NK-92 treated with Interleukin-12 subunit alpha and Interleukin-12 subunit beta, amount 100 ng/mL, for 24 hours (cell line): ENCODE data around the gene KRT76.
"Not testable (repeated sequence)": the region's sequence is repeated elsewhere in the genome, so short reads cannot be mapped to it uniquely, and the experiment has no call there.

Experiments used
- DNase-seq: peaks from one replicate; lab custom pipeline; 2025; lab: John Stamatoyannopoulos, UW

Gene KRT76

DNA sequence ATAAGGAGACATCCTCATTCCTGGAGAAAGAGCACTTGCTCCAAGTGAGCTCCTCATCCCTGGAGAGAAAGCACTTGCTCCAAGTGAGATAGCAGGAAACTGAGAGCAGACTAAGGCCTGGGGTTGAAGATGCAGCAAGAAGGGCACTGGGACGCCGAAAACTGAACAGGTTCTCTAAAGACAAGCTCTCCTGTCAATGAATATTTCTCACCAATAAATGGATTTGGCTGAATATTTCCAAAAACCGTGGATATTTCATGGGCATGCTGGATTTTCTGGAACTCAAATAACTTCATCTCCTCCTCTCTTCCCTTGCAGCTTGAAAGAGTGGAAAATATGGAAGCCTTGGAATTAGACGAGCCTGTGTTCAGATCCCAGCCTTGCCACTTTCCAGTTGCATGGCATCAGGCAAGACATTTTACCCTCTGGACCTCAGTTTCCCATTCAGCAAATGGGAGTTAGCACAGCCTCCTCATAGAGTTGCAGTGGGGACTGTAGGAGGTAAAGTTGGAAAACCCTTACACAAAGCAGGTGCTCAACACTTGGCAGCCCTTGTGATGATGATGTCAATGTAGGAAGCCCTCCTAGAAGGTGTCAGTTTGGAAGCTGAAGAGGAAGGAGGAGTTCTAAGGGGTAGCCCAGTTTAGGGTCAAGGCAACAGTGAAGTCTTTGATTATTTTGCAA, 4.4 kb upstream of the KRT76 start:
- DNase-seq, result no peak

DNA sequence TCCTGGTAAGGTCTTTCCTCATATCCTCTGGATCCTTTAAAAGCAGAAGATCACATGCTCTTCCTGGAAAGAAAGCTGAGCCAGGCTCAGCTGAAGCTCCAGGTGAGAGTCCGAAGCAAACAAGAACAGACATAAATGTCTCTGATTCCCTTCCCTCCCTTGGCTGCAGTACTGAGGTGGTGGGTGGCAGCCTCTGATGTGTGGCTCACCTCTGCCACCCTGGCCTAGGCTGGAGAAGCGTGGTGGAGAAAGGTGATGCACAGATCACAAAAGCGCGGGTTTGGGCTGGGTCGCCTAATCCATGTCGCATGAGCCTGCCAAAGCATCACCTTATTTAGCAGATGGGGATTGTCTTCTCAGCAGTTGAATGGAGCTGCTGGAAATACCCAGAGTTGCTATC, 2.8 kb upstream of the KRT76 start:
- DNase-seq, result no peak

- no peak for DNase-seq
Observed at GRCh38 chr12:52778833-52779232, 1.7 kb upstream of the KRT76 start.

DNA sequence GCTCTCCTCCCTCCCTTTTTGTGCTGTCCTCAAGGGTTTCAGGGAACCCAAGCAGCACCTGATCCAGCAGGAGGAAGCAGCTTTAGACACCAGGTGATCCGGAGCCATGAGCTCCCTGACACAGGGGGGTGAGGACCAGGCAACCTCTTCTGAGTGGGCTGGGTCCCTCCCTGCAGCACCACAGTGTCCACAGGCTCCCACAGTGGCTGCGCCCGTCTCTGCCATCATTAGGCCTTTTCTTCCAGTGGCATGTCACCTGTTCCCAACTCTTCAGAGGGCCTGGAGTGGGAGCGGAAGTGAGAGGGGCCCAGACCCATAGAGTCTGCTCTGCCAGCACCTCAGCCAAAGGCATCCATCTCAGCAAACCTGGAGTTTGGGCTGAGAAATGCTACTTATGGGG, 421 bp upstream of the KRT76 start:
- DNase-seq, result no peak

DNA sequence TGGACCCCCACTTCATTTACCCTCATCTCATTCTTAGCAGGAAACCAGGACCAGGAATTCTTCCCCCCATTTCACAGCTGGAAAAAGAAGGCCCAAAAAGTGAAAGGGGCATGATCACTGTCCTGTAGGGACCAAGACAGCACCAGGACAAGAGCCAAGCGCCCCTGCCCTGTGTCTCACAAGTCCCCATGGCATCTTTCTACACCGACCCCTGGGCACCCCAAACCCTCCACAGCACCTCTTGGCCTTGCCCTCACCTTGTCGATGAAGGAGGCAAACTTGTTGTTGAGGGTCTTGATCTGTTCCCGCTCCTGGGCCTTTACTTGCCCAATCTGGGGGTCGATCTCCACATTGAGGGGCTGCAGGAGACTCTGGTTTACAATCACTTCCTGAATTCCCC, 710 bp downstream of the KRT76 start:
- DNase-seq, result no peak

- DNase-seq, result no peak
Observed at GRCh38 chr12:52774629-52775250, 2.4 kb downstream of the KRT76 start.

- no peak for DNase-seq
Observed at GRCh38 chr12:52772772-52773171, 4.4 kb downstream of the KRT76 start.

- no peak for DNase-seq
Observed at GRCh38 chr12:52772188-52772587, 5.0 kb downstream of the KRT76 start.

GRCh38 chr12:52771505-52771904, 5.6 kb downstream of the KRT76 start:
- no peak for DNase-seq

- no peak for DNase-seq
Observed at GRCh38 chr12:52771088-52771487, 6.1 kb downstream of the KRT76 start.

DNA sequence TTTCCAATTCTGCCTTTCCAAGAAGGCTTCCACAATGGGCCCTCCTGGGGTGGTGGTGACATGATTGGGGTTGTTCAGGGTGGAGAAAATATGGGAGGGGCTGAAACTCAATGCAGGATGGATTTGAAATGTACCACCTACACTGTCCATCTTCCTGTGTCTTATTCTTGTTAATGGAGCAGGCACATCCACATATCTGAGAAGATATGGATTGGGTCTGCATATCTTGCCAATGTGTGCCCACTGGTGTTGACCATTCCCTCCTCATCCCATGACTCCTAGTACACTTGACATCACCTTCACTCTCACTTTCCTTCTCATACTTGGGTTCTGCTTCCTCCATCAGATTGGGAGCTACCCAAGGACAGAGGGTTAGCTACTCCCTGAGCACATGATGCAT, 7.2 kb downstream of the KRT76 start:
- DNase-seq, result no peak

GRCh38 chr12:52769354-52769753, 7.8 kb downstream of the KRT76 start:
- no peak for DNase-seq

DNA sequence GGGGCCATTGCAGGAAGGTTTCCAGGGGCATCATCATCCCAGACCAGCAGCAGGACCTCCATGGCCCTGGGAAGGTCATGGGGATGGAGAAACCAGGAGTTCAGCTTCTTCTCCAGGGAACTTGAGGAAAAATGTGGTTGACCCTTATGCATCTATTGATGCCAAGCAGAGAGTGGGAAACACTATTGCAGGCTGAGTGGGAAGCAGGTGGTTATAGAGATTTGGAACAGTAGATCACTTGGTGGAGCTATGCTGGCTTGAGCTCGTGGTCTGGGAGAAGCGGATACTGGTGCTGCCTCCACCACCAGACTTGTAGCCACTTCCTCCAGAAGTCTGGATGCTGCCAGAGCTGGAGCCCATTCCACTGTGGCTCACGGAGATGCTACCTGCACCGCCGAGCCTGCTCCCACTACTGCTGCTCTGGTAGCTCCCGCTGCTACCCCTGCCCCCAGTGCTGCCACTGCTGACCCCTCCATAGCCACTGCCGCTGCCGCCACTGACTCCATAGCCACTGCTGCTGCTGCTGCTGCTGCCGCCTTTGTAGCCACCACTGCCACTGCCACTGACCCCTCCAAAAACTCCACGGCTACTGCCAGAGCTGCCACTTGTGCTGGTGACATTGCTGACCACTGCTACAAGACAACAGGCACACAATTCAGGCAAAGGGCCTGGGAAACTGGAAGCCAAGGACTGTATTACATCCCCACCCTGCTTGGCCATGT, 8.5 kb downstream of the KRT76 start:
- no peak for DNase-seq

- no peak for DNase-seq
Observed at GRCh38 chr12:52767427-52767826, 9.7 kb downstream of the KRT76 start.

DNA sequence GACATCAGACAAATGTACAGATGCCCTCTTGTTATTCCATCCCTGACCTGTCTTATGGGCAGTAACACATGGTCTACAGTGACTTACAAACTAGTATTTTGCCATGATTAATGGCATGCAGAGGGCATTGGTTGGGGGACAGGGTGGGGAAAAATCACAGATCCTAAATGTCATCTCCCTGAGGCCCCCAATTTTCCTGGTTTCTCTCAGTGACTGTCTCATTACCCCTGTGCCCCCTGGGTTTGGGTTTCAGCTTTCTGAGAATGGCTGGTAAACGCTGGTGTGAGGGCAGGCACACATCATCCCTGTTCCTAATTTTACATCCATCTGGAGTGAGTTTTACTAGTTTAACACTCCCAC, 10.1 kb downstream of the KRT76 start:
- DNase-seq, result no peak

DNA sequence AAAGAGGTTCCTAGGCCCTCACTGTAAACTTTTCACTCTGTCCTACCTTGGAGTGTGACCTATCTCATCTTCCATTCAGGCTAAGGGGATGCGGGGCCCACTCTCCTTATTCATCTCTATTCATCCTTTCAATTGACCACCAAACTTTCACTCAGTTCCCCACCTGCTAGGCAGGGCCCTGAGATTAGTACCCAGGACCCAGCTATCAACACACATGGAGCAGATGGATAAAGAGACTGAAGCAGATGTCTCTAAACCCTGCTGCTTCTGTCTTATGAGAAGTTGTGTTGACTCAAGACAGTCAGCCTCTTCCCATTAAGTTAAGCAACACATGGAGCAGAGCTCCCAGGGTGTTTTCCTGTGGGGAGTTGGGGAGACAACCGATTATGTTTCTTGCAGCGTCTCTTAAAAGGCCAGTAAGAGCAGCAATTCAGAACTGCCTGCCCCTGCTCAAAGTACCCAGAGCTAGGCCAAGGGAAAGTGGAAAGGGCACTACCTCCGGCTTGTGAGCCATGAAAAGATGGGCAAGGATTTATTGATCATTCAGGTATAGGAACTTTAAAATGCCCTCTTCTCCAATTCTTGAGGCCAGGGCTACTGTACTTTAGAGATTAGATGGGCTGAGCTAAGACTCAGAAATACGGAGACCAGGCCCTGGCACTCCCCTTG, 10.7 kb downstream of the KRT76 start:
- DNase-seq, result no peak

- DNase-seq, result no peak
Observed at GRCh38 chr12:52765702-52766101, 11.4 kb downstream of the KRT76 start.

GRCh38 chr12:52763991-52764390, 13.2 kb downstream of the KRT76 start:
- DNase-seq, result no peak

DNA sequence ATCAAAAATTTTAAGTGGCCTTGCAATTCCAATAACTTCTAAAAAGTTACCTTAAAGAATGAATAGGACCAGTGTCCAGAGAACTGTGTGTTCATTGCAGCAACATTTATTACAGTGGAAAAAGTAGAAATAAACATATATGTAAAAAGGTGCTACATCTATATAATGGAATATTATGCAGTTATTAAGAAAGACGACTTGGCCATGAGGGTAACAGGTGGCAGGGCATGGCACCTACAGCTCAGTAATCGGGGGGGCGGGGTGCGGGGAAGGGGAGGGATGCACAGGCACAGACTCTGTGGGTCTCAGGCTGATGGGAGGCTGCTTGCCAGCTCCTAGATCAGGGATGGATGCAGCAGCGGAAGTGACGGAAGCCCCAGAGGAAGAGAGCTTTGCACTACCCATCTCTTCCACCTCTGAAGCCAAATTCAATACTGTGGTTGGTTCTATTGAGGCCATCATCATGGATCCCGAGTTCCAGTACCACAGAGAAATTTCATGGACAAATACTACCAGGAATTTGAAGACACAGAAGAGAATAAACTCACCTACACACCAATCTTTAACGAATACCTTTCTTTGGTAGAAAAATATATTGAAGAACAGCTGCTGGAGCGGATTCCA, 14.0 kb downstream of the KRT76 start:
- no peak for DNase-seq

DNA sequence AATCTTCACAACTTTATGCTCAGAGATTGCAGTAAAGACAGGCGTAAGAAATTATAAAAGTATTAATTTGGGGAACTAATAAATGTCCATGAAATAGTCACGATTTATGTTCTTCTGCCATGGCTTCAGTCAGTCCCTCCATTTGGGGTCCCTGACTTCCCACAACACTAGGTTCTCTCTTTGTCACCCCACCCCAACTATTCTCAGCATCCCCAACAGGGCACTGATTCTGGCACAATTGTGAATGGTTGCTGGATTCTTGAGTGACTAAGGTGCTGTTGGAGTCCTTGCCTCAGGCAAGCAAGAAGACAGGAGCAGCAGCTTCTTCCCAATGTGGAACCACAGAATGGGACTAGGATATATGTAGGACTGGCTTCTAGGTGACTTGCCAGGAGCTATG, 15.3 kb downstream of the KRT76 start:
- no peak for DNase-seq

DNA sequence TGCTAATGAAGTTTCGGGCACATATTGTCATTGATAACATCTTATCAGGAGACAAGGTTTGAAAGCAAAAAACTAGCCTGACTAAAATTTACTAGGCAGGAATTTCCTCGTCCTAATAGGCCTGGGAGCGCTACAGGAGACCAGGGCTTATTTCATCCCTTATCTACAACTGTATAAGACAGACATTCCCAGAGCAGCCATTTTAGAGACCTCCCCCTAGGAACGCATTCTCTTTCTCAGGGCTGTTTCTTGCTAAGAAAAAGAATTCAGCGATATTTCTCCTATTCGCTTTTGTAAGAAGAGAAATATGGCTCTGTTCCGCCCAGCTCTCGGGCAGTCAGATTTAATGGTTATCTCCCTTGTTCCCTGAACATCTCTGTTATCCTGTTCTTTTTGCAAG, 15.9 kb downstream of the KRT76 start:
- not testable (repeated sequence) for DNase-seq

DNA sequence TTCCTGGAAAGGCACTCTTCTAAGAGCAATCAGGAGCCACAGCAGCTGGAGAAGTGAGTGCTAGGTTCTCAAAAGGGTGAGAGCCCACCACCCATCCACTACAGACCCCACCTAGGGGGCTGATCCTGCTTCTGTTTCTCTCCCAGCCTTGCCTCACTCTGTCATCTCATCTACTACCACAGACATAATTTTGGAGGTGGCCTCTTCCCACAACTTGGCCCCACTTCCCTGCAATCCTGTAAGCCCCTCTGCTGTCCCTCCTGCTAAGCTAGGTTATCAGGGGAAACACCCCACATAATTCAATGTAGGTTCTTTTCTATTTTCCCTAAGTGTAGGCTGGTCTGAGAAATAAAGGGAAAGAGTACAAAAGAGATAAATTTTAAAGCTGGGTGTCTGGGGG, 16.5 kb downstream of the KRT76 start:
- no peak for DNase-seq

GRCh38 chr12:52759695-52760094, 17.4 kb downstream of the KRT76 start:
- DNase-seq, result no peak
